Adrenal gland (tissue), 5 donors: ENCODE results near the gene LRP8.

Source experiments
- POLR2A ChIP-seq, 2 donors: fragments of 450-650 bp; IDR thresholded peaks; one replicate each; pipeline ENCODE4 v1.6.1; 2017; ENCODE audit warnings: antibody characterized with exemption in 2 of 2, mild to moderate bottlenecking in 2 of 2, moderate library complexity in 1 of 2
- TF ChIP-seq, protein P1 (sequence below), 6 experiments: fragments of 450-650 bp in 4 of 6; fragments of 200-600 bp in 2 of 6; sonication (generic) in 1 of 6; IDR thresholded peaks; 1 replicate in 5 of 6; 2 replicates in 1 of 6; pipeline versions ENCODE4 v1.5.1 to v1.8.0; 2016 to 2021; ENCODE audit warnings: antibody characterized with exemption in 6 of 6, mild to moderate bottlenecking in 2 of 6, moderate library complexity in 1 of 6
- donor health status: DM: no; HTN: no; CAD: no.

DNA sequence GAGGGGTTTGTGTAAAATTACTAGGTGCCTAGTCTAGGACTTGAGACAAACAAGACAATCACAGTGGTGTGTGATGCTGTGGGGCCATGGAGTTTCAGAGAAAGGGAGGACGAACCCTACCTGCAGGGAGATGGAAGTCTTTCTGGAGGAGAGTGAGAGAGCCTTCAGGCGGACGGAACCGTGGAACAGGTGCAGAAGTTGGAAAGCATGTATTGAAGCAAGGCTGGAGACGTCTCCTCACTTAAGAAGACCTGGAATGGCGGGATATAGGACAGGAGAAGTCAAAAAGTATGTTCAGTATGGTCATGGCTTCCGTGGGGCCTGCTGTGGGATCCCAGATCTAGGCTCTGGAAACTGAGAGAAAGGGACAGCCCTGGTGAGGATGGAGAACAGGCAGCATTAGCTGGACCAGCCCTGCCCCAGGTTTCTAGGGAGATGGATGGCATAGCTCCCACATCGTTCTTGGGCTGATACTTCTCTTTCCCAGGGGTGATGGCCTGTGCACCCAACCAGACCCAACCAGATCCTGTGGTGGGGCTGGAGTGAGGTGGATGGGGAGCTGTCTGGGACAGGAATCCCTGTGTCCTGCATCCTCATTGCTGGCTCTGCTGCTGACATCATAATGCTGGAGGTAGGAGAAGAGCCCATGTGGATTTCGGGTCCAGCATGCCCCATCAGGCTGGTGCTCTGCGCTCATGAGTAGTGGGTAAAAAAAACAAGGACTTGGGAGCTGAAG, 15.0 kb upstream of the LRP8 start:
- TF ChIP-seq, protein P1, sequence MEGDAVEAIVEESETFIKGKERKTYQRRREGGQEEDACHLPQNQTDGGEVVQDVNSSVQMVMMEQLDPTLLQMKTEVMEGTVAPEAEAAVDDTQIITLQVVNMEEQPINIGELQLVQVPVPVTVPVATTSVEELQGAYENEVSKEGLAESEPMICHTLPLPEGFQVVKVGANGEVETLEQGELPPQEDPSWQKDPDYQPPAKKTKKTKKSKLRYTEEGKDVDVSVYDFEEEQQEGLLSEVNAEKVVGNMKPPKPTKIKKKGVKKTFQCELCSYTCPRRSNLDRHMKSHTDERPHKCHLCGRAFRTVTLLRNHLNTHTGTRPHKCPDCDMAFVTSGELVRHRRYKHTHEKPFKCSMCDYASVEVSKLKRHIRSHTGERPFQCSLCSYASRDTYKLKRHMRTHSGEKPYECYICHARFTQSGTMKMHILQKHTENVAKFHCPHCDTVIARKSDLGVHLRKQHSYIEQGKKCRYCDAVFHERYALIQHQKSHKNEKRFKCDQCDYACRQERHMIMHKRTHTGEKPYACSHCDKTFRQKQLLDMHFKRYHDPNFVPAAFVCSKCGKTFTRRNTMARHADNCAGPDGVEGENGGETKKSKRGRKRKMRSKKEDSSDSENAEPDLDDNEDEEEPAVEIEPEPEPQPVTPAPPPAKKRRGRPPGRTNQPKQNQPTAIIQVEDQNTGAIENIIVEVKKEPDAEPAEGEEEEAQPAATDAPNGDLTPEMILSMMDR (IDR thresholded peaks at IDR 0.05): no peak
- no peak for TF ChIP-seq POLR2A (IDR thresholded peaks at IDR 0.05)
